Measurements from ENCODE around the gene DNMT3A. TPM values are rescaled to one million over a fixed set of nuclear protein-coding genes. Genes with fewer than 3 reads are reported as not detected.

Gene DNMT3A
- total RNA-seq, 1 donor from 2014 or later = 25.3 TPM

GRCh38 chr2:25202275-25202674, 139.4 kb downstream of the DNMT3A start:
- no peak for DNase-seq (ENCODE audit: low read depth)
- H3K27me3 ChIP-seq (ENCODE audit: control insufficient read depth, insufficient read depth, low read length) = peaks cover 3% of the 10 kb centered on the region
- TF ChIP-seq, protein P1, sequence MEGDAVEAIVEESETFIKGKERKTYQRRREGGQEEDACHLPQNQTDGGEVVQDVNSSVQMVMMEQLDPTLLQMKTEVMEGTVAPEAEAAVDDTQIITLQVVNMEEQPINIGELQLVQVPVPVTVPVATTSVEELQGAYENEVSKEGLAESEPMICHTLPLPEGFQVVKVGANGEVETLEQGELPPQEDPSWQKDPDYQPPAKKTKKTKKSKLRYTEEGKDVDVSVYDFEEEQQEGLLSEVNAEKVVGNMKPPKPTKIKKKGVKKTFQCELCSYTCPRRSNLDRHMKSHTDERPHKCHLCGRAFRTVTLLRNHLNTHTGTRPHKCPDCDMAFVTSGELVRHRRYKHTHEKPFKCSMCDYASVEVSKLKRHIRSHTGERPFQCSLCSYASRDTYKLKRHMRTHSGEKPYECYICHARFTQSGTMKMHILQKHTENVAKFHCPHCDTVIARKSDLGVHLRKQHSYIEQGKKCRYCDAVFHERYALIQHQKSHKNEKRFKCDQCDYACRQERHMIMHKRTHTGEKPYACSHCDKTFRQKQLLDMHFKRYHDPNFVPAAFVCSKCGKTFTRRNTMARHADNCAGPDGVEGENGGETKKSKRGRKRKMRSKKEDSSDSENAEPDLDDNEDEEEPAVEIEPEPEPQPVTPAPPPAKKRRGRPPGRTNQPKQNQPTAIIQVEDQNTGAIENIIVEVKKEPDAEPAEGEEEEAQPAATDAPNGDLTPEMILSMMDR (IDR thresholded peaks at IDR 0.05; ENCODE audit: insufficient read depth, low read length, poor library complexity, severe bottlenecking) = no peak
- H3K36me3 ChIP-seq (ENCODE audit: control insufficient read depth, insufficient read depth, low read length) = no peaks in the 10 kb centered on the region
- no peak overlapping the region for H3K4me3 ChIP-seq (ENCODE audit: low read depth, low read length)

DNA sequence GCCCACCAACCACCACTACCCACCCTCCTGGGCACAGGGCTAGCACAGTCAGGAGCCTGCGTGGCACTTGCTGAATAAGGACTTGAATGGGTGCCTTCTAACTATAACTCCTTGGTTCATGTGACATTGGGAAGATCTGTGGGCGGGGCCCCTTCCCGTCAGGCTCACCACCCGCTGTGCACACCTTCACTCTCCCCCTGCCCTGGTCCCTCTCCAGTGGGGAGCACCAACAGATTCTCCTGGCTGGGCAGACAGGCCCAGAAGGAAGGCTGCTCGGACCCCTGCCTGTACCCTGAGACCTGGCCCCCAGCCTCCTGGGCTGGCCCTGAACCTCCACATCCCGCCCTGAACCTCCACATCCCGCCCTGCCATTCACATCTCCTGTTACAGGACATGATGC, 139.9 kb downstream of the DNMT3A start:
- DNase-seq (ENCODE audit: low read depth) = no peak
- no peak overlapping the region for H3K4me3 ChIP-seq (ENCODE audit: low read depth, low read length)
- no peaks in the 10 kb centered on the region for H3K36me3 ChIP-seq (ENCODE audit: control insufficient read depth, insufficient read depth, low read length)
- TF ChIP-seq, protein P1 (IDR thresholded peaks at IDR 0.05; ENCODE audit: insufficient read depth, low read length, poor library complexity, severe bottlenecking) = no peak
- H3K27me3 ChIP-seq (ENCODE audit: control insufficient read depth, insufficient read depth, low read length) = peaks cover 3% of the 10 kb centered on the region

DNA sequence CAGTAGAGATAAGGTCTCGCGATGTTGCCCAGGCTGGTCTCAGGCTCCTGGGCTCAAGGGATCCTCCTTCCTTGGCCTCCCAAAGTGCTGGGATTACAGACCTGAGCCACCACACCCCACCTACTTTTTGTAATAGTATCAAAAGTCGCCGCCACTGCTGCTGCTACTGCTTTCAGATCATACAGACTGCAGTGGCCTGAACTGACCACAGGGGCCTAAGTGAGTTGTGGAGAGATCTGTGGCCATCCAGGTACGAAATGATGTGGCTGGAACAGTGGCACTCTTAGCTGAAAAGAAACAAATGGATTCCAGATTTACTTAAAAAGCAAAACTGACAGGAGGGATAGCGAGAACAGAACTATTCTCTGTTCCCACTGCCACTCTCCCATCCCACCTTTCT, 140.5 kb downstream of the DNMT3A start:
- TF ChIP-seq, protein P1 (IDR thresholded peaks at IDR 0.05; ENCODE audit: insufficient read depth, low read length, poor library complexity, severe bottlenecking) = peak; percentile 27
- Histone ChIP-seq H3K4me3 (ENCODE audit: low read depth, low read length) (no peak overlapping the region), H3K27me3 (ENCODE audit: control insufficient read depth, insufficient read depth, low read length) (peaks cover 3% of the 10 kb centered on the region), H3K36me3 (ENCODE audit: control insufficient read depth, insufficient read depth, low read length) (no peaks in the 10 kb centered on the region)
- no peak for DNase-seq (ENCODE audit: low read depth)

DNA sequence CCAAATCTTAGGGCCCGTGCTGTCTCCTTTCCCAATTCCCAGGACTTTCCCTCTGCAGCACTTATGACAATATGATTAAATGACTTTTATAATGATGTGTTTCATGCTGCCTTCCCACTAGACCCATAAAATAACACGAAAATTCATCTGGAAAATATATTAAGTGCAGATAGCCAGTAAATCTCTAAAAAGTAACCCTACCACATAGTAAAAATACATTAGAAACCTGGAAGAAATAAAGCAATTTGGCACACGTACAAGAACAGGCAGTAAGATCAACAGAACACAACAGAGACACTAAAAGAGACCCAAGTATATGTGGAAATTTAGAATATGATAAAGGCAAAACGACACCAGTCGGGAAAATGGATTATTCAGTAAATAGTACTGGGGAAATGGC, 143.1 kb downstream of the DNMT3A start:
- TF ChIP-seq, protein P1 (IDR thresholded peaks at IDR 0.05; ENCODE audit: insufficient read depth, low read length, poor library complexity, severe bottlenecking) = no peak
- H3K4me3 ChIP-seq (ENCODE audit: low read depth, low read length) = no peak overlapping the region
- DNase-seq (ENCODE audit: low read depth) = no peak
- no peaks in the 10 kb centered on the region for H3K36me3 ChIP-seq (ENCODE audit: control insufficient read depth, insufficient read depth, low read length)
- no peaks in the 10 kb centered on the region for H3K27me3 ChIP-seq (ENCODE audit: control insufficient read depth, insufficient read depth, low read length)

- DNase-seq (ENCODE audit: low read depth) = no peak
- TF ChIP-seq, protein P1 (IDR thresholded peaks at IDR 0.05; ENCODE audit: insufficient read depth, low read length, poor library complexity, severe bottlenecking) = no peak
- Histone ChIP-seq H3K36me3 (ENCODE audit: control insufficient read depth, insufficient read depth, low read length) (no peaks in the 10 kb centered on the region), H3K4me3 (ENCODE audit: low read depth, low read length) (no peak overlapping the region), H3K27me3 (ENCODE audit: control insufficient read depth, insufficient read depth, low read length) (no peaks in the 10 kb centered on the region)
These were observed 143.6 kb downstream of the DNMT3A start for GRCh38 chr2:25198209-25198525.

- Histone ChIP-seq H3K36me3 (ENCODE audit: control insufficient read depth, insufficient read depth, low read length) (no peaks in the 10 kb centered on the region), H3K4me3 (ENCODE audit: low read depth, low read length) (no peak overlapping the region), H3K27me3 (ENCODE audit: control insufficient read depth, insufficient read depth, low read length) (no peaks in the 10 kb centered on the region)
- TF ChIP-seq, protein P1 (IDR thresholded peaks at IDR 0.05; ENCODE audit: insufficient read depth, low read length, poor library complexity, severe bottlenecking) = no peak
- no peak for DNase-seq (ENCODE audit: low read depth)
These were observed 144.2 kb downstream of the DNMT3A start for GRCh38 chr2:25197336-25198208.
